Urothelium cell line (cell line): ENCODE results near the gene RNGTT.

ENCODE experiments used
- DNase-seq: peaks from one replicate; pipeline ENCODE4 v3.0.0; 2011; ENCODE audit warnings: low spot score, mixed read lengths
- FAIRE-seq: peaks from 2 replicates; lab custom pipeline; 2011; peaks lifted over from hg19 to GRCh38; lab: Jason Lieb, UNC

RNGTT gene

DNA sequence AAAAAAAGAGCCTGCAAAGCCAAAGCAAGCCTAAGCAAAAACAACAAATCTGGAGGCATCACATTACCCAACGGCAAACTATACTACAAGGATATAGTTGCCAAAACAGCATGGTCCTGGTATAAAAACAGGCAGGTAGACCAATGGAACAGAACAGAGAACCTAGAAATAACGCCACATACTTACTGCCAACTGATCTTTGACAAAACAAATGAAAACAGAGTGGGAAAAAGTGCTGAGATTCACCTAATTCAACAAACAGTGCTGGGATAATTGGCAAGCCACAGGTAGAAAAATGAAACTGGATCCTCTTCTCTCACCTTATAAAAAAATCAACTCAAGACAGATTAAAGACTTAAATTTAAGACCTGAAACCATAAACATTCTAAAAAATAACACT is 291.8 kb downstream of the RNGTT start:
- FAIRE-seq: no peak

DNA sequence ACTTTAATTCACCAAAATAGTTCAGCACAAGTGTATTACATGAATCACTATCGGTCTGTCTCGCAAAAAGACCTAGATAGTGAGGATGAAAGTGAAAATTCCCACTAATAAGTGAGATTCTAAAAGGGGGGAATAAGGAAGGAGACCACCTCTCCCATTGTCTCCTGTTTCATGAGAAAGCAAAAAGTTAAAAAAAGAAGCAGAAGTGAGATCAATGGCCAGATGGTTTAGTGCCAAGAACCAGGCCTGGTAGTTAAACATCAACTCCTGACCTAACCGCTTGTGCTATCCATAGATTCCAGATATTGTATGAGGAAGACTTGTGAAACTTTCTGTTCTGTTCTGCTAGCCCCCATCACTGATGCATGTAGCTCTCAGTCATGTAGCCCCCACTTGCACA is 293.0 kb downstream of the RNGTT start:
- DNase-seq (no peak), FAIRE-seq (no peak)

More for the DNA sequence above, 291.8 kb downstream of the RNGTT start:
- DNase-seq: no peak

DNA sequence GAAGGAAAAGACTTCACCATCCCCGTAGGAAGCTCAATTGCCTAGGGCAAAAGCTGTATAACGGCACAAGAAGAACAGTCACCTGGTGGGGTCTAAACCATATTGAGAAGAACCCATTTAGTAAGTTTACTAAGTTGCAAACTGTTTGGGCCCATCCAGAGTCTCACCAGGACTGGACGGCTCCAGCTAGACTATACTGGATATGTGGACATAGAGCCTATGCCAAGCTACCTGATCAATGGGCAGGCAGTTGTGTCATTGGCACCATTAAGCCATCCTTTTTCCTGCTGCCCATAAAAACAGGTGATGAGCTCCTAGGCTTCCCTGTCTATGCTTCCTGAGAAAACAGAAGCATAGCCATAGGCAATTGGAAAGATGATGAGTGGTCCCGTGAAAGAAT is 293.9 kb downstream of the RNGTT start:
- DNase-seq: no peak
- no peak for FAIRE-seq

DNA sequence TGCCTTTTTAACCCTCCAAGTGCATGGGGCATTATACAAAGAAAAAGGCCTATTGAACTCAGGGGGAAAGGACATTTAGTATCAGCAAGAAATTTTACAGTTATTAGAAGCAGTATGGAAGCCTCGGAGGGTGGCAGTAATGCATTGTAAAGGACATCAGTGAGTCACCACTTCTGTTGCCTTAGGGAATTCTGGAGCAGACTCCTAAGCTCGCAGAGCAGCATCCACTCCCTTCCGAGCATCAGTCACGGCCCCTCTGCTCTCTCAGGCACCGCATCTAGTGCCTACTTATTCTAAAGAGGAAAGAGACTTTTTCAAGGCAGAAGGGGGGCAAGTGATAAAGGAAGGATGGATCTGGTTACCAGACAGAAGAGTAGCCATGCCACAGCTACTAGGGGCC is 296.5 kb downstream of the RNGTT start:
- FAIRE-seq (no peak), DNase-seq (no peak)

DNA sequence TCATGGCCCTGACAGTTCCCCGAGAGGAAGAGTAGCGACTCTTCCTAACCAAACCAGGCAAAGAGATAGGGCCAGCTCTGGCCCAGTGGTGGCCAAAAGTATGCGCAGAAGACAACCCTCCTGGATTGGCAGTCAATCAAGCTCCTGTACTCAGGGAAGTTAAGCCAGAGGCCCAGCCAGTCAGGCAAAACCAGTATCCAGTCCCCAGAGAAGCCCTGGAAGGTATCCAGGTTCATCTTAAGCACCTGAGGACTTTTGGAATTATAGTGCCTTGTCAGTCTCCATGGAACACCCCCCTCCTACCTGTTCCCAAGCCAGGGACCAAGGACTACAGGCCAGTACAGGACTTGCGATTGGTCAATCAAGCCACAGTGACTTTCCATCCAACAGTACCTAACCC is 298.3 kb downstream of the RNGTT start:
- FAIRE-seq (no peak), DNase-seq (no peak)

DNA sequence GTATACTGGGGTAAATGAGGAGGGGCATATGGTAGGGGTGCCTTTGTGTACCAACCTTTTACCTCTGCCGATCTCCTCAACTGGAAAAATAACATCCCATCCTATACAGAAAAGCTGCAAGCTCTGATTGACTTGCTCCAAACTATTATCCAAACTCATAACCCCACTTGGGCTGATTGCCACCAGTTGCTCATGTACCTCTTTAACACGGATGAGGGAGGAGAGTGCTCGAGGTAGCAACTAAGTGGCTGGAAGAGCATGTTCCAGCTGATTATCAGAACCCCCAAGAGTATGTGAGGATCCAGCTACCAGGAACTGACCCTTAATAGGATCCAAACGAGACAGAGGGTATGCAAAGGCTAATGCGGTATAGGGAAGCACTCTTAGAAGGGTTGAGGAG is 299.6 kb downstream of the RNGTT start:
- DNase-seq (no peak), FAIRE-seq (no peak)

DNA sequence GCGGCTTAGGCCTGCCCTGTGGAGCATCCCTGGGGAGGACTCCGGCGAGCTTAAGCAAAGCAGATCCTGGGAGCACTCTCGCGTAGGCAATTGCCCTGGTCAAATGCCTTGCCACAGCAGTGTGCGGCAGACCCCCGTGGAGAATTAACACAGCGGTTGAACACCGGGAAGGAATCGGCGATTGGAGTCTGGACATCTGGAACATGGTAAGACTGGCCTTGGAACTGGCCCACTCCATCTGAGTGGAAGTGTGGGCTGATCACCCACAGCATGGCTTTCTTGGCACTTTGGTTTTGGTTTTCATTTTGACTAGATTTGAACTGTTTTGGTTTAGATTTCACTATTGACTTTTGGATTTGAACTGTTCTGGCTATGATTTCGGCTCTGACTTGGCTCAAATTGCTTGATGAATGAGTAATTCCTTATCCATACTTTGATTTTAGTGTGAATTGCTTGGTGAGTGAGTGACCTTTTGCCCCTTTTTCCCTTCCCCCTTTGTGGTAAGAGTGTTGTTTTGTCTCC is 300.7 kb downstream of the RNGTT start:
- DNase-seq: no peak
- FAIRE-seq: no peak

DNA sequence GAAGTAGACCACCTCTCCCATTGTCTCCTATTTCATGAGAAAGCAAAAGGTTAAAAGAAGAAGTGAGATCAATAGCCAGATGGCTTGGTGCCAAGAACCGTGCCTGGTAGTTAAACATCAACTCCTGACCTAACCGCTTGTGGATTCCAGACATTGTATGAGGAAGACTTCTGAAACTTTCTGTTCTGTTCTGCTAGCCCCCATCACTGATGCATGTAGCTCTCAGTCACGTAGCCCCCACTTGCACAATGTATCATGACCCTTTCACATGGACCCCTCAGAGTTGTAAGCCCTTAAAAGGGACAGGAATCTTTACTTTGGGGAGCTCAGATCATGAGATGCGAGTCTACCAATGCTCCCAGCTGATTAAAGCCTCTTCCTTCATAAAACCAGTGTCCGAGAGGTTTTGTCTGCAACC is 301.2 kb downstream of the RNGTT start:
- FAIRE-seq: no peak
- DNase-seq: no peak

DNA sequence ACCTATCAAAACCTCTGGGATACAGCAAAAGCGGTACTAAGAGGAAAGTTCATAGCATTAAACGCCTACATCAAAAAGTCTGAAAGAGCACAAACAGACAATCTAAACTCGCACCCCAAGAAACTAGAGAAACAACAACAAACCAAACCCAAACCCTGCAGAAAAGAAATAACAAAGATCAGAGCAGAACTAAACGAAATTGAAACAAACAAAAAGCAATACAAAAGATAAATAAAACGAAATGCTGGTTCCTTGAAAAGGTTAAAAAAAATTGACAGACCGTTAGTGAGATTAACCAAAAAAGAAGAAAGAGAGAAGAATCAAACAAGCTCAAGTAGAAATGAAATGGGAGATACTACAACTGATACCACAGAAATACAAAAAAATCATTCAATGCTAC is 302.3 kb downstream of the RNGTT start:
- FAIRE-seq (no peak), DNase-seq (no peak)

DNA sequence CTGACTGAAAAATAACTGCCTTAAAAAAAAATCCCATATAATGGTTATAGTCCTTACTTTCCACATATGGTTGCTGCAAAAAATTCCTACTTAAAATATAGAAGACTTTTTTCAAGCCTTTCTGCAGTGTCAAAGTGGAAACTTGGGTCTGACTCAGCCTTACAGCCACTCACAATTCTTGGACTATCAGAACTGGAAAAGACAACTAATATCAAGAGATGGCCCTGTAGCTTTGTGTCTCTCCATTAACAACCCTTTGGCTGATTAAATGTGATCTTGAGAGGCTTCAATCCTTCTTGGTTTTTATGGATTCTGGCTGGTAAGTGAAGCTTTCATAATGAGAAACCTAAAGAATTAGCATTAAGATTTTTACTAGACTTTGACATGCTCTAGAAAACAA is 307.8 kb downstream of the RNGTT start:
- FAIRE-seq (no peak), DNase-seq (no peak)

DNA sequence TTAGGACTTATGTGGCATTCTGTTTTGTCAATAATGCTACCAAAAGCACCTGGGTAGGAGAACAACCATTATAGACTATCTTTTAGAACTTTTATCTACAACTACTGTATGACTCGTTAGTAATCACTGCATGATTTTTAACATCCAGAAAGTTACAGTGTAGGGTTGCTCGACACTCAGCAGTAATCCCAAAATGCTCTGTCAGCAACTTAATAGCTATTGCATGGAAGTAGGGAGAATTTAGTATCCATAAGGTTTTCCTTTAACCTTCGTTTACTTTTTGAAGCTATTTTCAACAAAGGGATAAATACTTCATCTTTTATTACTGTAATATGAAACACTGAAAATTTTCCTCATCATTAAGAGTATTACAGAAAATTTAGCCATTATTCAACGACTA is 309.5 kb downstream of the RNGTT start:
- DNase-seq (no peak), FAIRE-seq (no peak)

DNA sequence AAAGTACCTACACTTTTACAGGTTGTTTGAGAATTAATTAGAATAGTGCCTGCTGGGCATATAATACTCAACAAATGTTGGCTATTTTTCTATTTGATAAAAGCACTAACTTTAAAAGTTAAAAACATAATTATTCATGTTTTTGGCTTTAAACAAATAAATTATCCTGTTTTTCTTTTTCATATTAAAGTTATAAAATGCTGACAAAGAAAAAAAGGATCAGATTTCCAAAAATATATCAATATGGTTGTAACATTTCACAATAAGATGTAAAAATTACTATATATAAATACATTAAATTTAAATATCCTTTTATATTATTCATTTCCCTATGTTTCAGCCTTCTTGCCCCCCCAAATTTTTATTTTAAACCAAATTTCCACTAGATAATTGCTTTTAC is 312.0 kb downstream of the RNGTT start:
- DNase-seq: no peak
- no peak for FAIRE-seq

DNA sequence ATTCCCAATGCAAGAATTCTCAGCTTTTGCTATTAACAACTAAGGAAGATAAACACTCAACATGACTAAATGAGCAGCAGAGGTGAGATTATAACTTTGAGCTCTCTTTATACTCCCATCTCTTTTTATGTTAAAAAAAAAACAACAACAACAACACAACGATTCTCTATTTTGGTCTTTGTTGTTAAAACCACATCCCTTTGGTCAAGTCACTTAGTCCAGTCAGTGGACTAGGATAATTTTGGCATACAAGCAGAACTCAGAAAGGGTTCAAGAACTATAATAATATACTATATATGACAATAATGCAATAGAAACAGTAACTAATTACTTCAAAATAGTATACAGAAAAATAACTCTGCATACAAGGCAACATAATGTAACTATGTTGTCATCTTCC is 312.4 kb downstream of the RNGTT start:
- FAIRE-seq (no peak), DNase-seq (no peak)

DNA sequence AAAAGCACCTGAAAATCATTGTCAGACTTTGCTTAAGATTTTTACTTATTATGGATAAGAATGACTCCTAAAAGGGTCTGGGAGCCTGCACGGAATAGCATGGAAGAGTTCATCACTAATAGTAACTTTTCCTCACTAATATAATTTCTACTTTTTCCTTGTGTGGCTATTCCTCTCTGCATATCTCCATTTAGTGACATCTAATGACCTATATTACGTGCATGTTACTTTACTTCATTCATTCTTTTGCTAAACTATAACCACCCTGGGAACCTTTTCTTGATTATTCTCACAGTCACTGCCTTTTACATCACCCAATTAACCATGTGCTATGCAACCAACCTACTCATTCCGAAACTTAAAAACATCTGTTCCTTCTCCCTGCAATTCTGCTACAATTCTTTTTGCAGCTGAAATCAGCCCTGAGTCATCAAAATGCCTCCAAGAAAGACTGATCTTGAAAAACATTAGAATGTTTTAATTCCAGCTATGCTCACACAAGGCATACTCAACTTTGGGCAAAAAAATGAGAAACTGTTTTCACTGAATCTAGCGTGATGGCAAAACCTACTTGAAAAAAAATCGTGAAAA is 313.3 kb downstream of the RNGTT start:
- FAIRE-seq (no peak), DNase-seq (no peak)

DNA sequence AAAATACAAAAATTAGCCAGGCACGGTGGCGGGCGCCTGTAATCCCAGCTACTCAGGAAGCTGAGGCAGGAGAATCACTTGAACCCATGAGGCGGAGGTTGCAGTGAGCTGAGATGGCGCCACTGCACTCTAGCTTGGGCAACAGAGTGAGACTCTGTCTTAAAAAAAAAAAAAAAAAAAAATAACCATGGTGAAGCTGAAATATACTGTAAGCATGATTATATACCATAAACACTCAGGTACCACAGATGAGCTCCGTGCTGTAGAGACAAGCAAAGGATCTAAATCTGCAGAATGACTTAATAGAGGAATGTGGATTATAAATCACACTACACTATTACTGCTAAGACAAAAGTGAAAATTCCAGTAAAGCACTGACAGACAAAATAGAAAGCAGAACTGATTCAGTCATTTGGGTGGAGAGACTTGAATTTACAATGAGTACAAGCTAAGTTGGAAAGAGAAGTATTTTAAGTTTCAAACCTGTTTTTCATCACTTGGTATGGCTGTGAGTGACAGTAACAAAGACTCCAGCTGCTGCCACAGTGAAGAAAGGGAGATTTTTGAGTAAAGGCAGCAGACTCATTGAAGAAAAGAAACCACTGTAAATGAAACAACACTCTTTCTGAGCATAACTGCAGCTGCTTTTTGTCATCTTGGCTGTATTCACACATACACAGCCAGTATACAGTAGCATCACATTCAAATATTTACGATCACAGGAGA is 322.1 kb downstream of the RNGTT start:
- FAIRE-seq (no peak), DNase-seq (no peak)

DNA sequence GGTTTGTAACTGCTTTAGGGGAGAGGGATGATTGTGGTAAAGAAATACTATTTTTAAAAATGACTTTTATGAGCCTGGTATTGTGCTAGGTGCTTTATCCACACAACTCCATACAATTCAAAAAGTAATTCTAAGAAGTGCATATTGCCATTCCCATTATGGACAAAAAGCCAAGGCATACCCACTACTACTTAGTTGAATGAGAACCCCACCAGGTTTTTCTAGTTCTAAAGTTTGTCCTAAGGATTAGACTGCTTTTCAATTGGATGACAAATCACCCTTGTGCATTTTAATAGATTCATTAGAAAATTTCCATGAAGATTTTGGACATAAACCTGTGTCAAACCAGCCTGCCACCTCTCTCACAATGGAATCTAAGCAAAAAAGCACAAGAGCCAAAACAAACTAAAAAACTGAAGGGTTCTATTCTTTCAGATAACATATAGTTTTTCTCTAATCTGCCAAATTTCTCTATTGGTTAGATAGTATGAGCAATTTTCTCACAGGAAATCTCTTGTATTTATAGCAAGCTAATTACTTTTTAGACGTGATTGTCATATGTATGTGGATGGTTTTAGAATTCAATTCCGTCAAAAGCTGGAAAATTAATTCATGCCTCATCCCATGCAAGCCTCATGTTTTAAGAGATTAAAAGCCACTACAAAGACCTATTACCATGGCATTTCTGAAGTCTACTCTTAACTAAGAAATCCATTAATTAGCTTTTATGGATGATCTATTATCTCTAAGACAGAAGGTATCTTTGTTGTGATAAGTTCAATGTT is 325.5 kb downstream of the RNGTT start:
- no peak for FAIRE-seq
- DNase-seq: no peak

DNA sequence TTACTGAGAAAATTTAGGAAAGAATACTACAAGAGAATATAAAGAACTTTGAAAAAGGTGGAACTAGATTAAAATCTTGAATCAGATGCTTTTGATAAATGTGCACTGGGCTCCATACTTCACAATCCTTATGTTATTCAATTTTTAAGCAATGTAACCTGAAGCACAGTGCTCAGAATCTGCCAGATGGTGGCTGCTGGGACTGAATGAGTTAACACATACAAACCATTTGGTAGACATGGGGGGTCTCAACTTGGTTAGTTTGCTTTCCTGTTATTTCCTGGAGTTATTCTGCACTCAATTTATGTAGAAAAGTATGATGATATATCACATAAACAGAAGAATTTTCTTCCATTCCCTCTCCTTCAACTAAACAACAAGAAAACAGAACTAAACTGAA is 326.5 kb downstream of the RNGTT start:
- FAIRE-seq: no peak
- no peak for DNase-seq

DNA sequence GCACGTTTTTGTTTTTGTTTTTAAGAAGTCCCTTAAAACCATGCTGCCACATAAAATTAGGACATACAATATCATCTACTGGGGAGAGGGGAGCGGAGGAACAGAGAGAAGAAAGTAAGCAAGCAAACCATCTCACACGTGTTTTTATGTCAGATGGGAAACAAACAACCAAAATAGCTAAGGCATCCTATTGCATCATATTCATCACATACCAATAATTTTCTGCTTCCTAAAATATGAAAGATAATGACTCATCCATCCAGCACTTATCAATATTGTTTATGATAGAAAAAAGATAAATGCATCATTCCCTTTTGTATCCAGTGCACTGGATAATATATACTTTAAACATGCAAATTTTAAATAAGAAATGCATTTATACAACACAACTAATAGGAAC is 329.6 kb downstream of the RNGTT start:
- no peak for FAIRE-seq
- no peak for DNase-seq

DNA sequence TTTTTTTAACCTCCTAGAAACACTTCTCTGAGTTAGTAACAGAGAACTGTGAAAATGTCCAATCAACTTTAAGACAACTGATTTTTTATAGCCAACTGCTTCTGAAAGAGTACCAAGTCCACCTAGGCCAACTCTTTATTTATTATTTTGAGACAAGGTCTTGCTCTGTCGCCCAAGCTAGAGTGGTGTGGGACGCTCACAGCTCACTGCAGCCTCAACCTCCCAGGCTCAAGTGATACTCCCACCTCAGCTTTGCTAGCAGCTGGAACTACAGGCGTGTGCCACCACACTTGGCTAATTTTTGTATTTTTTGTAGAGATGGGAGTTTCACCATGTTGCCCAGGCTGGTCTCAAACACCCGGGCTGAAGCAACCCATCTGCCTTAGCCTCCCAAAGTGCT is 331.6 kb downstream of the RNGTT start:
- DNase-seq: no peak
- no peak for FAIRE-seq

DNA sequence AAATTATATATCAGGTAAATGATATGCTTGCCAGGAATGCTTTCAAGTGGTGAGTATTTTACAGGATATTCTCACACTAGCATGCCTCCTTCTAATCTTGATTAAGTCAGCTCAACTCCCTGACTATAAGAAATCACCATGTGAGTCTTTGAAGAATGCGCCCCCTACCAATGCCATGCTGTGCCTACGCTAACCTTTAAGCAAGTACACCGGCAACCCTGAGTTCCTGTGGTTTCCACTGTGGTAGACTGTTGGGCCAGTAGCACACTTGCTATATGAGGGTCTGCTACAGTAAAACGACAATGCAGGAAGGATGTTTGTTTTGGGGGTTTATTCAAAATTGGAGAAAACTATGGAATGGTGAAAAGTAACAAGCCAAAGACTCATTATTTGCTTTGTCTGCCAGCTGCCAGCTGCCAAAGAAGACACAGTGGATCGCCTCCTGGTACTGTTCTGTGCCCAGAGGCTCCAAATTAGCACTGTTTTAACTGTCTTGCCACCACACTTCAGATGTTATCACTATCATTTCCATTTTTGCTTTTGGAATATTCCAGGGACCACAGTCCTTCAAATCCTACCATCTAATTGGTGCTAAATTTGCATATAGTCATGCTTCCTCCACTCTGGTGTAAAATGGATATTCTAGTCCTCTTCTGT is 333.5 kb downstream of the RNGTT start:
- FAIRE-seq (no peak), DNase-seq (no peak)

DNA sequence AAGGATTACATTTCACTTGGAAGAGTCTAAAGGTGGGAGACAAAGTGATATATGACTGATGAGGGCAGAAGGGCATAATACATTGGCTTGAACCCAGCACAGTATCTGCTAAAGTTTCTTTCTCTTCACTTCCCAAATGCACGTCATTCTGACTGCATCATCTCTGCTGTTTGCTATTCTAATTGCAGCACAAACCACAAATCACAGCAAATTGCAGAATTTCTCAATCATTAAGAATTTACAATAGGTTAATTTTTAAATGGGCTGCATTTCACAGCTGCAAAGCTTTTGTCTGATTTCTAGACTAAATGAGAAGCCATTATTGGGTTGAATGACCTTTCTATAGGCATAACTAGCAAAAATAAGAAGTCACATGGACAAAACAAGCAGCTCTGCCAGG is 337.0 kb downstream of the RNGTT start:
- no peak for FAIRE-seq
- DNase-seq: no peak
